ENCODE measurements around the gene GHR. TPM values are rescaled to one million over a fixed set of nuclear protein-coding genes. Genes with fewer than 3 reads are reported as not detected.

The GHR gene
- total RNA-seq, 2 donors from 2014 or later = 5.7 to 12.9 TPM

GRCh38 chr5:42491699-42492098 is 68.5 kb downstream of the GHR start:
- Histone ChIP-seq H3K4me1 (no peaks in the 10 kb centered on the region), H3K27ac (no peak overlapping the region), H3K36me3 (replicated peaks in 1 of 2; ENCODE audit: insufficient read depth in 1 of 2, low read depth in 2 of 2) (no peaks in the 10 kb centered on the region), H3K9me3 (no peaks in the 10 kb centered on the region), H3K4me3 (no peak overlapping the region), H3K27me3 (no peaks in the 10 kb centered on the region)
- DNase-seq = no peak
- WGBS, 2 donors = 36 to 42% methylated on average over 3 of the region's 3 CpGs
- TF ChIP-seq CTCF (IDR thresholded peaks at IDR 0.05) = no peak
- TF ChIP-seq POLR2A (IDR thresholded peaks at IDR 0.05) = no peak
- ATAC-seq = no peak
- intact Hi-C loops (cut with DNase I) = no loop called here

GRCh38 chr5:42492974-42493373 is 69.7 kb downstream of the GHR start:
- 75 to 78% methylated on average over 3 of the region's 3 CpGs for WGBS, 2 donors
- no peaks in the 10 kb centered on the region for H3K9me3 ChIP-seq
- H3K4me3 ChIP-seq = no peak overlapping the region
- H3K4me1 ChIP-seq = no peaks in the 10 kb centered on the region
- H3K36me3 ChIP-seq (replicated peaks in 1 of 2; ENCODE audit: insufficient read depth in 1 of 2, low read depth in 2 of 2) = no peaks in the 10 kb centered on the region
- DNase-seq (no peak), ATAC-seq (no peak)
- intact Hi-C loops (cut with DNase I) = no loop called here
- H3K27me3 ChIP-seq = no peaks in the 10 kb centered on the region
- no peak overlapping the region for H3K27ac ChIP-seq
- no peak for TF ChIP-seq POLR2A (IDR thresholded peaks at IDR 0.05)
- TF ChIP-seq CTCF (IDR thresholded peaks at IDR 0.05) = no peak

- Histone ChIP-seq H3K27ac (no peak overlapping the region), H3K4me3 (no peak overlapping the region), H3K4me1 (no peaks in the 10 kb centered on the region), H3K9me3 (no peaks in the 10 kb centered on the region), H3K36me3 (replicated peaks in 1 of 2; ENCODE audit: insufficient read depth in 1 of 2, low read depth in 2 of 2) (no peaks in the 10 kb centered on the region), H3K27me3 (no peaks in the 10 kb centered on the region)
- ATAC-seq (no peak), DNase-seq (no peak)
- TF ChIP-seq POLR2A (IDR thresholded peaks at IDR 0.05) (no peak), CTCF (IDR thresholded peaks at IDR 0.05) (no peak)
- 71 to 75% methylated on average over 4 of the region's 4 CpGs for WGBS, 2 donors
- intact Hi-C loops (cut with DNase I) = no loop called here
Observed at GRCh38 chr5:42494414-42494813, 71.2 kb downstream of the GHR start.

- no peaks in the 10 kb centered on the region for H3K27me3 ChIP-seq
- H3K27ac ChIP-seq = no peak overlapping the region
- no peak overlapping the region for H3K4me3 ChIP-seq
- 76 to 78% methylated on average over 2 of the region's 2 CpGs for WGBS, 2 donors
- no peak for ATAC-seq
- H3K9me3 ChIP-seq = no peaks in the 10 kb centered on the region
- peaks cover 6% of the 10 kb centered on the region for H3K4me1 ChIP-seq
- H3K36me3 ChIP-seq (replicated peaks in 1 of 2; ENCODE audit: insufficient read depth in 1 of 2, low read depth in 2 of 2) = no peaks in the 10 kb centered on the region
- no peak for DNase-seq
- intact Hi-C loops (cut with DNase I) = no loop called here
- TF ChIP-seq POLR2A (IDR thresholded peaks at IDR 0.05) (no peak), CTCF (IDR thresholded peaks at IDR 0.05) (no peak)
Observed at GRCh38 chr5:42495914-42496313, 72.7 kb downstream of the GHR start.

- H3K4me3 ChIP-seq = no peak overlapping the region
- TF ChIP-seq POLR2A (IDR thresholded peaks at IDR 0.05) (no peak), CTCF (IDR thresholded peaks at IDR 0.05) (no peak)
- no peak for DNase-seq
- WGBS, 2 donors = 72 to 74% methylated on average over 4 of the region's 4 CpGs
- peaks cover 6% of the 10 kb centered on the region for H3K4me1 ChIP-seq
- H3K36me3 ChIP-seq (replicated peaks in 1 of 2; ENCODE audit: insufficient read depth in 1 of 2, low read depth in 2 of 2) = no peaks in the 10 kb centered on the region
- no peaks in the 10 kb centered on the region for H3K27me3 ChIP-seq
- H3K9me3 ChIP-seq = no peaks in the 10 kb centered on the region
- H3K27ac ChIP-seq = no peak overlapping the region
- no peak for ATAC-seq
- intact Hi-C loops (cut with DNase I) = no loop called here
Observed at GRCh38 chr5:42496397-42497156, 73.3 kb downstream of the GHR start.
